HG03025 (cell line): ENCODE results near the gene CYB5D1.
A peak's percentile ranks its signal among the peaks of the same experiment; 100 is the strongest.
"Not testable (repeated sequence)": the region's sequence is repeated elsewhere in the genome, so short reads cannot be mapped to it uniquely, and the experiment has no call there.

ENCODE experiments used
- ATAC-seq: cut with Tn5 transposase; IDR thresholded peaks from one replicate; pipeline ENCODE4 v1.9.1; 2021; ENCODE audit warnings: mild to moderate bottlenecking, moderate library complexity; ENCODE audit not compliant: unreplicated experiment, low FRiP score

The CYB5D1 gene

GRCh38 chr17:7857713-7858521 is at the start of gene CYB5D1:
Gene CYB5D1 (plus strand): TSS chr17:7858003. CDS start chr17:7858135, 132 bp downstream.
- ATAC-seq = peak; percentile 35

- no peak for ATAC-seq
Measured at GRCh38 chr17:7809086-7809790, 48.6 kb upstream of the CYB5D1 start.

- not testable (repeated sequence) for ATAC-seq
Measured at GRCh38 chr17:7809791-7810343, 47.9 kb upstream of the CYB5D1 start.

GRCh38 chr17:7811251-7811650 is 46.6 kb upstream of the CYB5D1 start:
- no peak for ATAC-seq

- no peak for ATAC-seq
Measured at GRCh38 chr17:7814969-7815368, 42.8 kb upstream of the CYB5D1 start.

- ATAC-seq = no peak
Measured at GRCh38 chr17:7816926-7817642, 40.7 kb upstream of the CYB5D1 start.

GRCh38 chr17:7817643-7817964 is 40.2 kb upstream of the CYB5D1 start:
- ATAC-seq = no peak

- ATAC-seq = no peak
Measured at GRCh38 chr17:7818026-7818425, 39.8 kb upstream of the CYB5D1 start.

- no peak for ATAC-seq
Measured at GRCh38 chr17:7818746-7819645, 38.8 kb upstream of the CYB5D1 start.

GRCh38 chr17:7820231-7820630 is 37.6 kb upstream of the CYB5D1 start:
- ATAC-seq = no peak

GRCh38 chr17:7822126-7822525 is 35.7 kb upstream of the CYB5D1 start:
- ATAC-seq = no peak

- ATAC-seq = no peak
Measured at GRCh38 chr17:7823581-7824001, 34.2 kb upstream of the CYB5D1 start.

- no peak for ATAC-seq
Measured at GRCh38 chr17:7824021-7824924, 33.5 kb upstream of the CYB5D1 start.

- ATAC-seq = no peak
Measured at GRCh38 chr17:7825206-7825990, 32.4 kb upstream of the CYB5D1 start.

GRCh38 chr17:7830616-7831015 is 27.2 kb upstream of the CYB5D1 start:
- no peak for ATAC-seq

- ATAC-seq = no peak
Measured at GRCh38 chr17:7831233-7831632, 26.6 kb upstream of the CYB5D1 start.

GRCh38 chr17:7832431-7832830 is 25.4 kb upstream of the CYB5D1 start:
- no peak for ATAC-seq
